GM23248 (cell line): ENCODE results near the gene PTX4. TPM values are rescaled to one million over a fixed set of nuclear protein-coding genes. Genes with fewer than 3 reads are reported as not detected.

ENCODE experiments used
- DNase-seq: peaks from one replicate; pipeline ENCODE4 v3.0.0-alpha.2; 2015
- H2AFZ ChIP-seq: fragments of 200-600 bp; sonication (generic); 2 replicates; pipeline ENCODE4 v1.6.1; 2016; ENCODE audit warnings: antibody characterized with exemption
- H3F3A ChIP-seq: fragments of 200-600 bp; sonication (generic); 2 replicates; pipeline ENCODE4 v1.6.1; 2016; ENCODE audit warnings: mild to moderate bottlenecking, antibody characterized with exemption, mixed run types; ENCODE audit not compliant: insufficient read depth
- H3K27ac ChIP-seq: fragments of 200-600 bp; sonication (generic); 2 replicates; pipeline ENCODE4 v1.5.1; 2016; ENCODE audit warnings: mild to moderate bottlenecking
- H3K27me3 ChIP-seq: fragments of 200-600 bp; sonication (generic); replicated peaks from 2 replicates; pipeline ENCODE4 v1.6.1; 2016; ENCODE audit warnings: mild to moderate bottlenecking; ENCODE audit not compliant: insufficient read depth
- H3K36me3 ChIP-seq: fragments of 200-600 bp; sonication (generic); 2 replicates; pipeline ENCODE4 v1.6.1; 2016; ENCODE audit warnings: low read depth, mild to moderate bottlenecking
- H3K4me1 ChIP-seq: fragments of 200-600 bp; sonication (generic); 2 replicates; pipeline ENCODE4 v1.6.1; 2016; ENCODE audit warnings: mild to moderate bottlenecking; ENCODE audit not compliant: insufficient read depth
- H3K4me2 ChIP-seq: fragments of 200-600 bp; sonication (generic); one replicate; pipeline ENCODE4 v1.6.1; 2016; ENCODE audit warnings: mild to moderate bottlenecking; ENCODE audit not compliant: unreplicated experiment
- H3K4me3 ChIP-seq: fragments of 200-600 bp; sonication (generic); 2 replicates; pipeline ENCODE4 v1.5.1; 2016; ENCODE audit warnings: mild to moderate bottlenecking
- H3K79me2 ChIP-seq: fragments of 200-600 bp; sonication (generic); 2 replicates; pipeline ENCODE4 v1.6.1; 2016; ENCODE audit warnings: mild to moderate bottlenecking; ENCODE audit not compliant: insufficient read depth
- H3K9ac ChIP-seq: fragments of 200-600 bp; sonication (generic); 2 replicates; pipeline ENCODE4 v1.6.1; 2016; ENCODE audit warnings: mild to moderate bottlenecking
- H3K9me2 ChIP-seq: fragments of 200-600 bp; sonication (generic); 2 replicates; pipeline ENCODE4 v1.6.1; 2016; ENCODE audit warnings: mixed run types, mild to moderate bottlenecking, moderate library complexity; ENCODE audit not compliant: insufficient read depth
- H3K9me3 ChIP-seq: fragments of 200-600 bp; sonication (generic); one replicate; pipeline ENCODE4 v1.6.1; 2017; ENCODE audit warnings: low read depth
- H4K20me1 ChIP-seq: fragments of 200-600 bp; sonication (generic); 2 replicates; pipeline ENCODE4 v1.6.0; 2016; ENCODE audit not compliant: insufficient read depth
- EZH2 ChIP-seq: fragments of 200-600 bp; sonication (generic); IDR thresholded peaks from 2 replicates; pipeline ENCODE4 v1.6.1; 2018; ENCODE audit warnings: antibody characterized with exemption, mild to moderate bottlenecking; ENCODE audit not compliant: insufficient read depth, poor library complexity, severe bottlenecking
- EZH2phosphoT487 ChIP-seq: fragments of 200-600 bp; sonication (generic); IDR thresholded peaks from 2 replicates; pipeline ENCODE4 v1.6.1; 2018; ENCODE audit warnings: antibody characterized with exemption, moderate library complexity, mild to moderate bottlenecking, low read depth; ENCODE audit not compliant: insufficient read depth
- WGBS, 2 experiments: methylation state at CpG; one replicate each; pipeline ENCODE4 v1.1.6; 2015 to 2017; ENCODE audit warnings: low lambda C conversion rate in 2 of 2, low coverage in 1 of 2; ENCODE audit errors: missing lambda C conversion rate in 2 of 2; 5-methylcytosine and 5-hydroxymethylcytosine counted together
- in situ Hi-C: fragments of 300-500 bp; cut with MboI; formaldehyde crosslinking; loops from 2 replicates; pipeline ENCODE4 v1.15.0; 2020
- polyA plus RNA-seq: library from polyadenylated mRNA; unstranded; fragments of >200 nt; fragmentation: Nextera tagmentation; extraction: Ambion mirVana; gene quantifications from 2 replicates; pipeline ENCODE4 v1.2.1, GENCODE V29; 2016
- total RNA-seq: library from RNA; depleted of rRNA; stranded (reverse); fragments of >200 nt; shearing (Covaris generic); gene quantifications from 2 replicates; pipeline ENCODE4 v1.2.3, GENCODE V29; 2014

The PTX4 gene
- total and polyA plus RNA-seq, 2 experiments from 2014 or later: not detected

DNA sequence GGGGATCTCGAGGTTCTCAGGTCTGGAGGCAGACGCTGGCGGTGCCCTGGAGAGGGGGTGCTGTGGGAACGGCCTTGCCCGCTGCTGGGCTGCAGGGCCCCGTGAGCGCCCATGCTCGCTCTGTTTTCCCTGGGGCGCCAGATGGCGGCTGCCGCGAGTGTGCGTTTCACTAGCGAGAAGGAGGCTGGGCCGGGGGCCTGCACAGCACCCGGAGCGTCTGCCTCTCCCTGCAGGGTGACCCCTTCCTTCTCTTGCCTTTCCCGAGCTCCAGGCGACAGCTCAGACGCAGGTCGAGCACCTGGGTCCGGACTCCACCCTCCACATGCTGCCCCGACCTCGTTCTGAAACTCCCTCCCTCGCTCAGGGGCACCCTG lies 7.1 kb upstream of the PTX4 start:
- H3K4me2 ChIP-seq: no peak overlapping the region
- TF ChIP-seq EZH2: no peak
- no peak for TF ChIP-seq EZH2phosphoT487
- WGBS, 2 experiments: 93 to 98% methylated on average over 14 to 25 of the region's 25 CpGs
- no peak overlapping the region for H3K4me3 ChIP-seq
- 0 out of 2 replicates have a peak, but pooled peaks cover 22% of the 10 kb centered on the region for H3K79me2 ChIP-seq
- H4K20me1 ChIP-seq: no peaks in the 10 kb centered on the region
- H3K27me3 ChIP-seq: no peaks in the 10 kb centered on the region
- no peaks in the 10 kb centered on the region for H3K9me2 ChIP-seq
- no peaks in the 10 kb centered on the region for H3K9me3 ChIP-seq
- H3K4me1 ChIP-seq: peaks cover 10% of the 10 kb centered on the region; the same call in 1 of the 2 replicates
- H3K9ac ChIP-seq: no peak overlapping the region
- no peaks in the 10 kb centered on the region; the same call in 1 of the 2 replicates for H3K36me3 ChIP-seq
- in situ Hi-C loops: no loop called here
- DNase-seq: no peak
- H3F3A ChIP-seq: no peaks in the 10 kb centered on the region
- H3K27ac ChIP-seq: no peak overlapping the region
- H2AFZ ChIP-seq: no peak overlapping the region

DNA sequence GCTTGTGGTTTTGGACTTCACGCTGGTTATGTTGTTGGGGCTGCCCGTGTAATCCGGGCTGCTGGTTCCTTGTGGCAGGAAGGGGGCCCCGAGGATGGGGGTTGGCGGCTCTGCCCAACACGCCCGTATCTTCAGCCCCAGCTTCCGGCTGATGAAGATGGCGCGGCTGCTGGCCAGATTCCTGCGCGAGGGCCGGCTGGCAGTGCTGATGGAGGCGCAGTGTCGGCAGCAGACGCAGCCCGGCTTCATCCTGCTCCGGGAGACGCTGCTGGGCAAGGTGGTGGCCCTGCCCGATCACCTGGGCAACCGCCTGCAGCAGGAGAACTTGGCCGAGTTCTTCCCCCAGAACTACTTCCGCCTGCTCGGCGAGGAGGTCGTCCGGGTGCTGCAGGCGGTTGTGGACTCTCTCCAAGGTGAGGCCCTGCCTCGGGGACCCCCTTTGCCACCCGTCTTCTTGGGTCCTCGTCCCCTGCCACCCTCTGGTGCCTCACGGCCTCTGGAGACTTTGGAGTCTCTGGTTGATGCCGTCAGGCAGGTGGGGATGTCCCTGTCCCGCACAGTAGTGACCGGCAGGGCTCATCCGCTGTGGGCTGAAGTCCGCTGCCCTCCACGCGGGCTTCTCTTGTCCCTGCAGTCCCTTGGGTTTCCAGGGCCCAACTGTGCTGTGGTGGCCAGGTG lies 6.6 kb upstream of the PTX4 start:
- H3K9ac ChIP-seq: peak overlapping the region; percentile 88
- no peak for TF ChIP-seq EZH2phosphoT487
- H3K4me1 ChIP-seq: peaks cover 10% of the 10 kb centered on the region; the same call in 1 of the 2 replicates
- DNase-seq: no peak
- H3F3A ChIP-seq: no peaks in the 10 kb centered on the region
- no peaks in the 10 kb centered on the region; the same call in 1 of the 2 replicates for H3K36me3 ChIP-seq
- 0 out of 2 replicates have a peak, but pooled peaks cover 22% of the 10 kb centered on the region for H3K79me2 ChIP-seq
- H2AFZ ChIP-seq: no peak overlapping the region
- no peak overlapping the region for H3K4me3 ChIP-seq
- in situ Hi-C loops: no loop called here
- H4K20me1 ChIP-seq: no peaks in the 10 kb centered on the region
- H3K4me2 ChIP-seq: no peak overlapping the region
- H3K9me3 ChIP-seq: no peaks in the 10 kb centered on the region
- 90 to 91% methylated on average over 38 of the region's 39 CpGs for WGBS, 2 experiments
- no peak overlapping the region for H3K27ac ChIP-seq
- no peaks in the 10 kb centered on the region for H3K27me3 ChIP-seq
- H3K9me2 ChIP-seq: no peaks in the 10 kb centered on the region

DNA sequence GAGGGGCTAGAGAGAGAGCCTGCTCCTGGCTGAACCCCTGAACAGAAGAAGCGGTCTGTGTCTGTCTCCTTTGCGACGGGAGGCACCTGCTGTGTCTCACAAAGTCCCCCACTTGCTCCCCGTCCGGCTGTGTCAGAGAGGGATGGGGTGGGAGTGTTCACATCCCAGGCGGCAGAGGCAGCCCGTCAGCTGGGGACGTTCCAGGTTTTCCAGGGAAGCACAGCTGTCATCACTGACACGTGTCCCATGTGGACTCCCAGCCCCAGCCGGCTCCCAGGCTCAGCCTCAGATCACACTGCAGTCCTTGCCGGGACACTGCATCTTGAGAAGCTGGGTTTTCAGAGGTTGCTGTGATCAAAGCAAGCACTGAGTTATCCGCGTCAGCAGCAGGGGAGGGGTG lies 6.0 kb upstream of the PTX4 start:
- Histone ChIP-seq H3K27me3 (no peaks in the 10 kb centered on the region), H4K20me1 (no peaks in the 10 kb centered on the region), H3K27ac (no peak overlapping the region), H3K79me2 (0 out of 2 replicates have a peak, but pooled peaks cover 22% of the 10 kb centered on the region), H3K9me3 (no peaks in the 10 kb centered on the region), H3K9me2 (no peaks in the 10 kb centered on the region), H3F3A (no peaks in the 10 kb centered on the region), H3K9ac (peak overlapping the region; percentile 88), H3K4me1 (peaks cover 10% of the 10 kb centered on the region; the same call in 1 of the 2 replicates), H3K4me3 (peak overlapping the region; percentile 79), H3K4me2 (peak overlapping the region; percentile 60), H2AFZ (no peak overlapping the region), H3K36me3 (no peaks in the 10 kb centered on the region; the same call in 1 of the 2 replicates)
- DNase-seq: peak; percentile 58
- WGBS, 2 experiments: 38 to 44% methylated on average over 13 of the region's 13 CpGs
- TF ChIP-seq EZH2 (no peak), EZH2phosphoT487 (no peak)
- in situ Hi-C loops: no loop called here

DNA sequence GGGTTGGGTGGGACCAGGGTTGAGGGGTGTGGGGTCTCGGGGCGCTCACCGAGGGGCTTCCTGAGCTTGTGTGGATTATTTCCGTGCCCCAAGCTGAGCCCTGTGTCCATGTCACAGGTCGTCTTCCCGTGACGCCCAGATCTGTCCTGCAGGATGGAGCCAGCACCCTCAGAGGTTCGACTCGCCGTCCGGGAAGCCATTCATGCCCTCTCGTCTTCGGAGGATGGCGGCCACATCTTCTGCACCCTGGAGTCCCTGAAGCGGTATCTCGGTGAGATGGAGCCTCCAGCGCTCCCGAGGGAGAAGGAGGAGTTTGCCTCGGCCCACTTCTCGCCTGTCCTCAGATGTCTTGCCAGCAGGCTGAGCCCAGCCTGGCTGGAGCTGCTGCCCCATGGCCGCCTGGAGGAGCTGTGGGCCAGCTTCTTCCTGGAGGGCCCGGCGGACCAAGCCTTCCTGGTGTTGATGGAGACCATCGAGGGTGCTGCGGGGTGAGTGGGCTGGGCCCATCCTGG lies 5.4 kb upstream of the PTX4 start:
- H3K79me2 ChIP-seq: 0 out of 2 replicates have a peak, but pooled peaks cover 22% of the 10 kb centered on the region
- peak overlapping the region; percentile 60 for H3K4me2 ChIP-seq
- H3K36me3 ChIP-seq: no peaks in the 10 kb centered on the region; the same call in 1 of the 2 replicates
- TF ChIP-seq EZH2 (no peak), EZH2phosphoT487 (no peak)
- in situ Hi-C loops: no loop called here
- no peaks in the 10 kb centered on the region for H3K27me3 ChIP-seq
- peak overlapping the region; percentile 73; the same call in 1 of the 2 replicates for H3K27ac ChIP-seq
- H3K4me1 ChIP-seq: peaks cover 10% of the 10 kb centered on the region; the same call in 1 of the 2 replicates
- H3K4me3 ChIP-seq: peak overlapping the region; percentile 79
- H4K20me1 ChIP-seq: no peaks in the 10 kb centered on the region
- H2AFZ ChIP-seq: peak overlapping the region; percentile 95
- no peaks in the 10 kb centered on the region for H3F3A ChIP-seq
- WGBS, 2 experiments: 3 to 10% methylated on average over 20 to 24 of the region's 25 CpGs
- peak overlapping the region; percentile 88 for H3K9ac ChIP-seq
- no peaks in the 10 kb centered on the region for H3K9me3 ChIP-seq
- DNase-seq: peak; percentile 92
- no peaks in the 10 kb centered on the region for H3K9me2 ChIP-seq
